HG03159 (cell line): ENCODE measurements around the gene PRF1.

Experiments
- ATAC-seq: cut with Tn5 transposase; IDR thresholded peaks from one replicate; pipeline ENCODE4 v1.9.1; 2021; ENCODE audit warnings: mild to moderate bottlenecking, moderate library complexity; ENCODE audit not compliant: unreplicated experiment

PRF1 gene

DNA sequence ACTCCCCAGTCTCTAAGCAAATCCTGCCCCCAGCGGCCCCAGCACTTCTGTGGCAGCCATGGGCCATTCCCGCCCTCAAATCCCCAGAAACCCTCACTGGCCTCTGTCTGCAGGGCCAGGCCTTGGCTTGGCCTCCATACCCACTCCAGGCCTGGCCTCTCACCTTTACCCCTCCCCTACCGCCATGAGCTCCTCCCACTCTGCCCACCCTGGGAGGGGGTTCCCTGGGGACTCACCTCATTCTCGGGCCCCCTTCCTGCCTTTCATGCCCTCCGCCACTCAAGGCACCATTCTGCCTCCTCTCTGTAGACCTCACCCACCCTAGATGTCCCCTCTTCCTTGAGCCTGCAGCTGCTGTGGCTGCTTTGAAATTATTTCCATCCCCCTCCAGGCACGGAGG, 41.0 kb downstream of the PRF1 start:
- no peak for ATAC-seq

DNA sequence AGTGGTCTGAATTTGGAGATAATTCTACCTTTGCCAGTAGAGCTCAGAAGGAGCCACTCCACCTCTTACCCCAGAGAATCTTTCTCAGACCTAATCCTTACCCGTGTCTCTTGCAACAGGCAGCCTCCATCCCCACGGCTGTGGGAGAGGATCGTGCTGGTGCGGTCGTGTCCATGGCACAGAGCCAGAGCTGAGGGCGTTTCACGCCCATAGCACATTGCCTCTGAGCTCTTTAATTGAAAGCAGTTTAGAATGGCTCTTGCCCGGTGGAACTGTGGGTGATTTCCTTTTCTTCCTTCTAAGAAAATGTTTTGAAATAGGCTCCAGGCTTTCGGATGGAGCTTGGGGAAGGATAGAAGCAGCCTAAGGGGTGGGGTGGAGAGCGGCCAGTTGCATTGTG, 41.5 kb downstream of the PRF1 start:
- ATAC-seq, result no peak

DNA sequence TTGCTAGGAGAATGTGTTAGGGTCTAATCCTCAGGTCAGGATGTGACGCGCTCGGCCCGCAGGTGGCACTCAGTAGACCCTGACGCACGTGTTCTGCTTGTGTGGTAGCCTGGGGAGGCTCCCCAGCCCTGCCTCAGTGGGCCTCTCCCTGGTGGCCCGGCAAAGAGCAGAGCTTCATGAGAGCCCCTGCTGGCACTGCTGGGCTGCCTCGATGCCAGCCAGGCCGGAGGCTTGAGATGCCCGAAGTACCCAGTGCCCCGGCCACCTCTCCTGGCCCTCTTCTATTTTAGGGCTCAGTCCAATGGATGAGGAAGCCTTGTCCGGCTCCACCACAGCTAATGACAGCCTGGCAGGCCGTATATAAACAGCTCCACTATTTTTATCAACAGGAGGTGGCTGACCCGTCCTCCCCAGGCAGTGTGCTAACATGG, 42.0 kb downstream of the PRF1 start:
- ATAC-seq, result no peak

DNA sequence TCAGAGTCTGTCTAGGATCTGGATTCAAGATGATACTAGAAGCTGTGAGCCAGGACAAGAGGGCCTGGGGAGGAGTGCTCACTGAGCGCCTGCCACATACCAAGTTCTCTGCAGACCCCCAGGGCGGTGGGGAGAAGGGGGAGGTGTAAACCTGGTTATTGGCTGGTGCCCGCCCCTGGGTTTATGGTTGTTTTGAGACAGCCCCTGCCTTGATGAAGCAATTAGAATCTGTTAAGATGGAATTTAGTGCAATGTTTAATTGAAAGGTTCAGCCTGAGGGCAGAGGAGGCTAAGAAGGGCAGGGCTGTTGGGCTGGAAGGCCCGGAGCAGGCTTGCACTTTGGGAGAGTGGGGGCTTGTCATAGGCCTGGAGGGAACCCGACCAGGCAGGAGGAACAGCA, 42.7 kb downstream of the PRF1 start:
- no peak for ATAC-seq

DNA sequence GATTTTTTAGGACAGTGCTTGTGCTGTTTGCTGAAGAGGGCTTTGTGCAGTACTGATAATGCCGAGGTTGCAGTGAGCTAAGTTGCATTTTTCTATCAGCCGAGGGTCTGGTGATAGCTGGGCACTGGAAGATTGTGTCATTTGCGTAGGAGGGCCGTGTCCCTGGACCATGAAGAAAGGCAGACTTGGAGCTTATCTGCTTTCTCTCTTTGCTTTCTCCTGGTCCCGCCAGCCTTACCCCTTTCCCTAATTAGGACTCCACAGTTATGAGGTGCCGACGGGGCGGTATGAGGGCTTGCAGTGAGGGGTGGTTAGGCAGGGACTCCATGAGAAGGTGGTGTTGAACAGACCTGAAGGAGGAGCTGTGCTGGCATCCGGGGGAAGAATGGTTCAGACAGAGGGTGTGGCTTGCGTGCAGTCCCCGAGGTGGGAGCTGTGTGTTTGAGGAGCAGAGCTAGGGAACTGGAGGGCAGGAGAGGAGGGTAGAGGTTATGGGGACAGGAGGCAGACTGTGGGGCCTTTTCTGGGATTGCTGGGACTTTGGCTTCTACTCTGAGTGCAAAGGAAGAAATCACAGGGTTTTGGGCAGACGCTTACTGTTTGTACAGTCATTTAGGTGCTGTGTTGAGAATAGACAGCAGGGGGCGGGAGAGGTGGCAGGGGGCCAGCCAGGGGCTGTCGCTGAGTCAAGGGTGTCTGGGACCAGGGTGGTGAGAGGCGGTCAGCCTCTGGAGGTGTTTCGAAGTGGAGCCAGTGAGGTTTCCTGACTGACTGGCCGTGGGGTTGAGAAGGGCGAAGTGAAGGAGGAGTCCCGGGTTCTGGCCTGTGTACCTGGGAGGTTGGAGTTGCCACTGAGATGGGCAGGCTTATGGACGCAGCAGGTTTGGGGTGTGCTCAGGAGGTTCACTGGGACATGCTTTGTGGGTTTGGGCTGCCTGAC, 43.4 kb downstream of the PRF1 start:
- peak; percentile 76 for ATAC-seq

DNA sequence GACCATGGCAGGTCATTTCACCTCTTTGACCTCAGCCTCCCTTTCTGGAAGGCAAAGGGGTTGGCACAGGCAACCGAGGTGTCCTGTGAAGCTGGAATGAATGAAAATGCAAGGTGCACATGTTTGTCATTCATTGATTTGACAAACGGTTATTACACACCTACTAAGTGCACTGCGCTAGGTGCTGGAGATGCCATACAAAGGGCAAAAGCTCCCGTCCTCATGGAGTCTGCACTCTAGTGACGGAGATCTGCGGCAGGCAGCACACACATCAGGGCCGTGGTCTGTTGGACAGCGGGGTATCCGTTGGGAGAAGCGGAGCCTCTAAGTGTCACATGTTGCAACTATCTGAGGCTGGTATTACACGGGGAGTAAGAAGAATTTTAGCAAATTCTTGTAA, 44.2 kb downstream of the PRF1 start:
- no peak for ATAC-seq

DNA sequence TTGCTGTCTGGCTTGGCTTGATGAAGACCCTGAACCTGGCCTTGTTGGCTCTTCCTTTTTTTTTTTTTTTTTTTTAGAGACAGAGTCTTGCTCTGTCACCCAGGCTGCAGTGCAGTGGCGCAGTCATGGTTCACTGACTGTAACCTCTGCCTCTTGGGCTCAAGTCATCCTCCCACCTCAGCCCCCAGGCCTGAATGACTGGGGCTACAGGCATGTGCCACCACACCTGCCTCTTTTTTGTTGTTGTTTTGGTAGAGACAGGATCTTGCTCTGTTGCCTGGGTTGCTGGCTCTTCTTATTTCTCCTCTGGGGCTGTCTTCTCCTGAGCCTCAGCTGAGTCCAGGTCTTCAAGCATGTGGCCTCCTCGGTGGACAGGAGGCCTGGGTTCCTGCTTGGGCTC, 44.7 kb downstream of the PRF1 start:
- ATAC-seq, result no peak

DNA sequence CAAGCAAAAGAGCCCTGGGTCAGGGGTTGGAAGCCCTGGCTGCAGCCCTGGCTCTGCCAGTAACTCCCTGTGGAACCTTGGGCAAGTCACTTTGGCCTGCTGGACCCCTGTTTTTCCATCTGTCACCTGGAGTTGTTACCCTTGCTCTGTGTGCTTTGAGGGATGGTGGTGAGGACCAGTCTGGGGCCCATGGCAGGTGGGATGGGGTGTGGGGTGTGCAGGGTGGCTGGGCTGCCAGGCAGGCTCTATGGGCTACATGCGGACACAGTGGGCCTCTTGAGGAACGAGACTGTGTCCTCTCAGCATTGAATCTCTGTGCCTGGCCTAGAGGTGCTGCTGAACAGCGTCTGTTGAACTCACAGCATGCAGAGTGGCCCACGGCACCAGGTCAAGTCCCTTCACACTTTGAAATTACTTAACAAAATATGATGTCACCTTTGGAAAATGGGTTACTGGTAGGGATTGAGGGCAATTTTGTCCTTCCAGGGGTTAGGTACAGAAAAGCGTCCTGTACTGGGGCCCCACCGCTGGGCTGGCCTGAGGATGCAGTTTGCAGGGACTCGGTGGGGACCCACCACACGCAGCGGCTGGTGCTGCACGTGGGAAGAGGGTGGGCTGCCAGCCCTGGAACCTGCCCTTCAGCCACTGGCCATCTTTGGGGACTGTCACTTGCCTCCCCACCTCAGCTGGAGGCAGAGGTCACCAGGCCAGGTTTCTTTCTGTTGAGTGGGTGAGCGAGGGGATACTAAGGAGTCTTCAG, 45.3 kb downstream of the PRF1 start:
- no peak for ATAC-seq

DNA sequence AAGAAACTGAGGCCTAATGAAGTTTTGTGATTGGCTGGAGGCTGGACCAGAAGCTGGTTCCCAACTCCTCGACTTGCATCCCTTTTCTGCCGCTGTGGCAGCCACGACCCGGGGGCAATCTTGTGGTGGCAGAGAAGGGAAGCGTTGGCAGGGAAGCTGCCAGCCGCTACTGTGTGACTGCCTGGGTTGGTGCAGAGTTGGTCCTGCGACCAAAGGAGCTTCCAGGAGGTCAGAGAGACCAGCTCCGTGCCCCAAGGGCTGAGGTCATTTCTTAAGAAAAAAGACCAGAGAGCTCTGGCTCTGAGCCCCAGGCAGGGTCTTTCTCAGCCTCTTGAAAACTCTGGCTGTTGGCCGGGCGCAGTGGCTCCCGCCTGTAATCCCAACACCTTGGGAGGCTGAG, 47.2 kb downstream of the PRF1 start:
- ATAC-seq, result no peak

DNA sequence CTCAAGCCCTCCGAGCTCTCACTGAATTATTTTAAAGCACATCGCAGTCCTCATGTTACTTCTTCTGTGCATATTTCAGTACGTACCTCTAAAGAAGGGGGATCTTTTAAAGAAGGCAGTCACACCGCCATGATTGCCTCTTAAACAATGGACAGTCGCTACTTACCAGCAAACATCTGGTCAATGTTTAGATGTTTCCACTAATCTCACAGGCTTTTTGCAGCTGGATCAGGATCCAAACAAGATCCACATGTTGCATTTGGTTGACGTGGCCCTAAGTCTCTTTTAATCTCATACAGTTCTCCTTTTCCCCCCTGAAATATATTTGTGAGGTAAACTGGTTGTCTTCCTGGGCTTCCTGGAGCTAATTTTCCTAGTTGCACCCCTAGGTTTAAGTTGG, 50.0 kb downstream of the PRF1 start:
- ATAC-seq, result no peak

DNA sequence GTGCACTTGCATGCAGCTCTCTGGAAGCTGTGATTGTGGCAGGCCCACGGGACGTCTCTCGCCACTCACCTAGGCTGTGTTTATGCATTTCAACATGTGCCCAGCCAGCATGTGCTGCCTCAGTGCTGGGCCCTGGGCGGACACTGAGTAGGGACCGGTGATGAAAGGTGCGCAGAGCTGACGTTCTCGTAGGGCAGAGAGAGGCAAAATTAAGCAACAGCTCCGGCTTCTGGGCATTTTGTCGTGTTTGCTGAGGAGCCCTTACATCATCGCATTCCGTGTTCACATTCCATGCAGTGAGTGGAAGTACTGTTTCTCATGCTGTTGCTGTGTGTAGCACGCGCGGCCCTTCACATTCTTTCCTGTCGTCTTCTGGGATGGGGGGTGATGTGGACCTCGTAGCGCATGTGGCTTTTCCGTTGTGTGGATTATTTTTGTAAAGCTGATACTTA, 50.5 kb downstream of the PRF1 start:
- no peak for ATAC-seq

DNA sequence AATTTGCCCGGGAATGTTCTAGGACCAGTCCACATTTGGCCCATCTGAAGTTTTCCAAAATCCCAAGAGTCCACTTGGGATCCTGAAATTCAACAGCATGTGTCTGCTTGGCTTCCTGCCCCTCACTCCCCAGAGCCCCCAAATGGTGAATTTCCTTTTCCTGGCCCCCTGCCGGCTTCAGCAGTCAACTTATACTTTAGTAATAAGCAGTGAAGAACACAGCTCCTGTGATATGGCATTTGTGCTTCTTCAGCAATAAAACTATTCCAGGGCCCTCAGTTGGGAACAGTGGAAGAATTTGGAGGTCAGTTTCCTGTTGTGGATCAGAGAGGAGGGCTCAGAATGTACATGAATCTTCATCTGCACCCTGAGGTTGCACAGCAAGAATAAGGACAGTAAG, 51.1 kb downstream of the PRF1 start:
- ATAC-seq, result no peak

DNA sequence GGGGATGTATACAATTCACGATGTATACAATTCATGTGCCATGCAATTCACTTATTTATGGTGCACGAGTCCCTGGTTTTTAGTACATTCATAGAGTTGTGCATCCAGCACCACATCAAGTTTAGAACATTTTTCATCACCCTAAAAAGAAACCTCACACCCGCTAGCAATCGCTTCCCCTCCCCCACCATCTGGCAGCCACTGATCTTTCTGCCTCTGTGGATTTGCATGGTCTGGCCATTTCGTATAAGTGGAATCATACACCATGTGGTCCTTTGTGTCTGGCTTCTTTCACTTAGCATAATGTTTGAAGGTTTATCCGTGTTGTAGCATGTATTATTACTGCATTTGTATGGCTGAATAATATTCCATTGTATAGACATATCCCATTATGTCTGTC, 52.1 kb downstream of the PRF1 start:
- no peak for ATAC-seq

DNA sequence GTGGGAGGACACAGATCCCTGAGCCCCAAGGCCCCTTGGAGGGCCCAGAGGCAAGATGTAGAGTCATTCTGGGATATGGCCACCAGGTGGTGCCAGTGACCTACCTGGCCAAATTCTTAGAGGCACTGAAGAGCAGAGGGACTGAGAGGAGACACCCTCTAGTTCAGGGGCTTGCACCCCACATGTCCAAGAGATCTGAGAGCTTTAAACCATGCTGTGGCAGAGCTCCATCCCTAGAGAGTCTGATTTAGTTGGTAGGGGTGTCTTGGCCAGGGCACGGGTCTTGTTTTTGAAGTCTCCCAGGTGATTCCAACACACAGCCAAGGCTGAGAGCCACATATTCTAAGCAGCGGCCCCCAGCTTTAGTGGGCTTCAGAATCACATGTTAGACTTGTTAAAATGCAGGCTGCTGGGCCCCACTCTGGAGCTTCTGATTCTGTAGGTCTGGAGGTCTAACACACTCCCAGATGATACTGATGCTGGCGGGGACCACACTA, 52.5 kb downstream of the PRF1 start:
- no peak for ATAC-seq

DNA sequence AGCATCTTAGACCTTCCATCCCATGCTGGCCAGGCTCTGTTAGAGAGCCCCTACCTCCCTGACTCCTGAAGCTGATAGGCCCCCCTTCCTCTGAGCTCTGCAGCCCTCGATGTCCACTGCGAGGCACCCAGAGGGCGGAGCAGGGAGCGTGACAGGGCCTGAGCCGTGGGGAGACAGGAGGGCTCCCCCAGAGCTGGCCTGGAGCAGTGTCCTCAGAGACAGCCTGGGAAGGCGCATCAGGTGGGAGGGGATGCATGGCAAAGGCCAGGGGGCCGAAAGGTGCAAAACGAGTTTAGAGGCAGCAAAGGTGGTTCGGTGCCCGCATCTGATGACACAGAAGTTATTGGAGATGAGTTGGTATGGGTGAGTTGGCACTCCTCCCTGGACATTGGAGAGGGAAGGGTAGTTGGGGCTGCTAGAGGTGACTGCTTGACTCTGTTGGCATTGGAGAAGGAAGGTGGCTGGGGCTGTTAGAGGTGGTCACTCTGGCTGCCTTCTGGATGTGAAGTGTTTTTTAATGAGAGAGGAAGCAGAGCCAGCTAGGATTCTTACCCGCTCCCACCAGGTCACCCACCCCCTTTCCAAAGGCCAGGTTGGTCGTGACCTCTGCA, 53.1 kb downstream of the PRF1 start:
- ATAC-seq, result no peak
